Mesenteric fat pad (tissue), 1 donor: ENCODE results near the gene MST1R. TPM values are rescaled to one million over a fixed set of nuclear protein-coding genes. Genes with fewer than 3 reads are reported as not detected.
"Not testable (repeated sequence)": the region's sequence is repeated elsewhere in the genome, so short reads cannot be mapped to it uniquely, and the experiment has no call there.

Experiments used
- DNase-seq: peaks from one replicate; pipeline ENCODE4 v3.0.0-alpha.2; 2020; ENCODE audit warnings: low spot score
- long read RNA-seq: library from polyadenylated mRNA; unstranded; transcript quantifications from one replicate; pipeline ENCODE4 v2.0.0, GENCODE V29; 2020
- total RNA-seq: library from RNA; stranded (reverse); fragmentation: NEBNext Ultra II Directional; extraction: Animal tissue kit (Norgen Biotek cat#: 25700); gene quantifications from one replicate; pipeline ENCODE4 v1.2.1, GENCODE V29; 2021
- donor health status: DM: yes; HTN: yes; CAD: no.

The MST1R gene
- total RNA-seq, result 1.8 TPM
- long read RNA-seq, result 0 reads

DNA sequence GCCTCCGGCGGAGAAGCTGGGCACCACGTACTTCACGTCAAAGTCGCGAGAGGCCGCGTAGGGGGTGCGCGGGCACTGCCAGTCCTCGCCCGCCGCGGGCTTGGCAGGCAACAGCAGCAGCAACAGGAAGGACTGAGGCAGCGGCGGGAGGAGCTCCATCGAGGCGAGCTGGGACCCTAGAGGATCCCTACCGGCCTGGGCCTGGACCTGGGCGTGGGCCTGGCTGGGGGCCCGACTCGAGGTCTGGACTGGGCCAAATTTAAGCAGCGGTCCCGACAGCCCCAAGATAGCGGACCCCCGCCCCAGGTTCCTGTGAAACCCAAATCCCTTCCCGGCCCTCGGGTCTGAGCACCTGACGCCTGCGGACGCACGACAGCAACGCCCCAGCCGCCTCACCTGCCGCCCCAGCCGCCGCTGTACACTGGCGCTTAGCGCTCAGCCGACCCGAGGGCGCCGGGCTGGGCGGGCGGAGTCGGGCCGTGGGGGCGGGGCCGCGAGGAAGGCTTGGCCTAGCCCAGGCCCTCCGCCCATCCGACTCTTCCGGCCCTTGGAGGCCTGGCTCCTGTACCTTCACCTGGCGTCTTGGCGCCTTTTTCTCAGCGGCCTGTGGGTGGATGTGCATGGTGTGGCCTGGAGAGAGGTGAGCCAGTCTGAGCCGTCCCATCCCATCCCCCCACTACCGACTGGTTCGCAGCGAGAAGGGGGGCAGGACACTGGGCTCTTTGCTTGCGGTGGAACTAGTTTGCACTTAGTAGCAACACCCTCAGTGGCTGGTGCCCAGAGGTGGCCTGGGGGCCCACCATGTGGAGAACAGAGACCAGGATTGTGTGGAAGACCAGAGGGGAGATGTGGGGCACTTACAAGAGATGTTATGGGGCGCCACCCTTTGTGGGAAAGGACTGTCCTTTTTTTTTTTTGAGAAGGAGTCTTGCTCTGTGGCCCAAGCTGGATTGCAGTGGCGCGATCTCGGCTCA lies at the start of gene MST1R:
Gene MST1R, minus strand, starts transcription at position 423 of the 974 bp plus-strand sequence. Its CDS starts 264 bp downstream, at position 159.
- DNase-seq, result peak; percentile 94

GRCh38 chr3:49952924-49953323 lies 49.3 kb upstream of the MST1R start:
- peak; percentile 16 for DNase-seq

GRCh38 chr3:49942651-49943050 lies 39.0 kb upstream of the MST1R start:
- DNase-seq, result no peak

- DNase-seq, result no peak
Observed at GRCh38 chr3:49940667-49941249, 37.1 kb upstream of the MST1R start.

GRCh38 chr3:49939858-49940666 lies 36.4 kb upstream of the MST1R start, which contains the start of gene RBM6:
TSS of gene RBM6 (plus strand) at chr3:49940150. CDS start at chr3:49962642, 22,492 bp downstream.
- peak; percentile 98 for DNase-seq

GRCh38 chr3:49937090-49937489 lies 33.4 kb upstream of the MST1R start:
- DNase-seq, result no peak

DNA sequence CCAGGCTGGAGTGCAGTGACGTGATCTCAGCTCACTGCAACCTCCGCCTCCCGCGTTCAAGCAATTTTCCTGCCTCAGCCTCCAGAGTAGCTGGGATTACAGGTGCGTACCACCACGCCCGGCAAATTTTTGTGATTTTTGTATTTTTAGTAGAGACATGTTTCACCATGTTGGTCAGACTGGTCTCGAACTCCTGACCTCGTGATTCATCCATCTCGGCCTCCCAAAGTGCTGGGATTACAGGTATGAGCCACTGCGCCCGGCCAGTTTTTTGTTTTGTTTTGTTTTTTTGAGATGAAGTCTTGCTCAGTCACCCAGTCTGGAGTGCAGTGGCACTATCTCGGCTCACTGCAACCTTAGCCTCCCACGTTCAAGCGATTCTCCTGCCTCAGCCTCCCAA lies 28.6 kb upstream of the MST1R start:
- not testable (repeated sequence) for DNase-seq

DNA sequence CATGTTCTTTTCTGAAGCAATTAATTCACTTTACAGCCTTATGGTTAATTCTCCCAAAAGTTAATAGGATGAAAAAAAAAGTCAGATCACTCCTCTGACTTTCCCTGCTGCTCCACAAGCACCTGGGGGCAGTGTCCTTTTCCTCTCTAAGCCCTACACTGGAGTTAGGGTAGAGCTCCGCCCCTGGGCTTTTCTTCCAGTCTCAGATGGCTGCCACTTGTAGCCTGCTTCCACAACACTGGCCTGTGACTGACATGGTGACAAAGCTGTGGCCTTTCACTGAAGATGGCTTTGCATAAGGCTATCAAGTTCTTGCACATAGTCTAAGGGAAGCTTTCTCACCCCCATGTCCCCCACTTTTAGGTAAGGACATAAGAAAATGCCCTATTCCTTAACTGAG lies 27.2 kb upstream of the MST1R start:
- DNase-seq, result no peak

DNA sequence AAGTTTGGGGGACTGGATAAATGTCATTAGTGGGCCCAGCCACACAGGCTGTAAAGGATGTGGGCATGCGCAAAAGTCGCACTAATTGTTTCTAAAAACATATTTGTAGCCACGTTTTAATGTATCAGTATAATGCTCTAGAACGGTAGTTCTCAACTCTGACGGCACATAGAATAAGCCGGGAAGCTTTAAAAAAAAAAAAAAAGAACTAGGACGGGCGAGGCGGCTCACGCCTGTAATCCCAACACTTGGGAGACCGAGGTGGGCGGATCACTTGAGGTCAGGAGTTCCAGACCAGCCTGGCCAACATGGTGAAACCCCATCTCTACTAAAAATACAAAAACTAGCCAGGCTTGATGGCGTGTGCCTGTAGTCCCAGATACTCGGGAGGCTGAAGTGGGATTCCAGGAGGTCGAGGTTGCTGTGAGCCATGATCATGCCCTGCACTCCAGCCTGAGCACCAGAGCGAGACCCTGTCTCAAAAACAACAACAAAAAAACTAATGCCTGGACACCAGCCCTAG lies 26.6 kb upstream of the MST1R start:
- DNase-seq, result no peak

DNA sequence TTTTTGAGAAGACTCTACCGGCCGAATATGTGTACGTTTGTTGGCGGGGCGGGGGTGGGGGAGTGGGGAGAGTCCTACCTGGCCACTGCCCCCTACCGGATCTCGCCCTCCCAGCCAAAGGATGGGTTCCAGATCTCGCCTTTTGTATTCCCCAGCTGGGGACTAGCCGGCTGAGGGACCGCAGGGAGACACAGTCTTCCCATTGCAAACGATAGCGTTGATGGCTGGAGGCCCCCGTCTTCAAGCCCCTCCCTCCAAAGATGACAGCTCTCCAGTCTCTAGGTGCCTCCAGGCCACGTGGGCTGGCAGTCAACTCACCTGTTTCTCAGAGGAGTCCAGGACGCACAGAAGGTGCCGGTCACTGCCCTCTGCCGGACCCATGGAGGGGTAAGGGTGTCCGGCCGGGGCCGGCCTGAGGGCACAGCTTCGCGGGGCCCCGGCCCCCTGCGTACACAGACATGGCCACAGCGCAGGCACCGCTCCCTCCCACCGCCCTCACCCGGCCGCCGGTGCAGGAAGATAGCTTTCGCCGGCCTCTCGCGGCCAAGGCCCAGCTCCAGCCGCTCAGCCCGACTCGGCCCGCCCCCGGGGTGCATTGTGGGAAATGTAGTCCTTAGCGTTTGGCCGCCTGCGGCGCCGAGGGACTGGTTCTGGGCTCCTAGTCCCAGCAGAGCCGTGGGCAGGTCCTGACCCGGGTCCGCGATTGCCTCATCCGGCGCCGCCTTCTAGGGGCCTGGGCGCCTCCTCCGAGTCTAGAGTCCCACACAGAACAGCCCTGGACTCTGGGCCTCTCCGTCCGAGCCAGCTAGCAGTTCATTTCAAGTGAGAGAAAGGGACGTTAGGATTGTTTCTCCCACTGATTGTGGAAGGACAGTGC lies 25.9 kb upstream of the MST1R start, which contains the start of gene MON1A:
Gene MON1A, minus strand, starts transcription at position 521 of the 877 bp plus-strand sequence. CDS start 16,465 bp downstream, outside the sequence.
- DNase-seq, result peak; percentile 99

DNA sequence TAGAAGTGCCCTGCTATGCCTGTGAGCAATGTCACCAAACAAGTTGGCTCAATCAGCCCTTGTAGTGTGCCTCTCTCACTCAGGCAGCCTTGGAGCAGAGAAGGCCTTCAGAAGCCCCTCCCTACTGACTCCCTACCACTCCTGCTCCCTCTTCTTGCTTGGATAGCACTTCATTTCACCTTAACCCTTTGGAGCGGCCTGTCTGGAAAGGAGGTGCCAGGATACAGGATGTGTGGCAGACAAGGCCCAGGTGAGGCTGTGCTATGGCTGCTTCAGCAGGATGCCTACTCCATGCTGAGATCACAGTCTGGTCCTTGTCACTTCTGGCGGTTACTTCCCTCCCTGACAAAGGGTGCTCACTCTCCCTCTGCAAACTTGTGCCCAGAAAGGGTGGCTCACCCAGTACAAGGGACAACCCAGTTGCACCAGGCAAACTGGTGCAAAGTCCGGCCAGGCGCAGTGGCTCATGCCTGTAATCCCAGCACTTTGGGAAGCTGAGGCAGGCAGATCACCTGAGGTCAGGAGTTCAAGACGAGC lies 24.9 kb upstream of the MST1R start:
- no peak for DNase-seq

DNA sequence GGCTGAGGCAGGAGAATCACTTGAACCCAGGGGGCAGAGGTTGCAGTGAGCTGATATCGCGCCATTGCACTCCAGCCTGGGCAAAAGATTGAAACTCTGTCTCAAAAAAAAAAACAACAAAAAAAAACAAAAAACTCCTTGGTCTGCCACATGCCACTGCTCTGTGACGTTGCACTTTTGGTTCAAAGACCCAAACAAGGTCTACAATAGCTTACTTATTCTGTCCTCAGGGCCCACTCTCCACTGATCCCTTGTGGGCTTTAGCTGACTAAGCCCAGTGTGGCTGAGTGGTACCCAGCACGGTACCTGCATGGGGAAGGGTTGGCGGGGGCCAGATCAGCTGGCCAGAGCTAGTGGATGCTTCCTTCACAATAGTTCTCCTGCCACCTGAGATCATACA lies 24.1 kb upstream of the MST1R start:
- DNase-seq, result no peak

- no peak for DNase-seq
Observed at GRCh38 chr3:49926117-49926728, 22.6 kb upstream of the MST1R start.

DNA sequence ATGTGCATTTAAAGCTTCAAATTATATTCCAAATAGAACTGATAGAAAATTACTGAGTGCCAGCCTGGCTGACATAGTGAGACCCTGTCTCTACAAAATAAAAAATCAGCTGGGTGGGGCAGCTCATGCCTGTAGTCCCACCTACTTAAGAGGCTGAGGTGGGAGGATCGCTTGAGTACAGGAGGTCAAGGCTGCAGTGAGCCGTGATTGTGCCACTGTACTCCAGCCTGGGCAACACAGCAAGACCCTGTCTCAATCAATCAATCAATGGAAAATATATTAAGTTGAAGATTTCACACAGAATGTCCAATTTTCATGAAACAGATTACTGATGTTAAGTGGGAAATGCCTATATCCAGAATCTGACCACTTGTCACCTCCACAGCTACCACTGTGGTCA lies 21.8 kb upstream of the MST1R start:
- no peak for DNase-seq

DNA sequence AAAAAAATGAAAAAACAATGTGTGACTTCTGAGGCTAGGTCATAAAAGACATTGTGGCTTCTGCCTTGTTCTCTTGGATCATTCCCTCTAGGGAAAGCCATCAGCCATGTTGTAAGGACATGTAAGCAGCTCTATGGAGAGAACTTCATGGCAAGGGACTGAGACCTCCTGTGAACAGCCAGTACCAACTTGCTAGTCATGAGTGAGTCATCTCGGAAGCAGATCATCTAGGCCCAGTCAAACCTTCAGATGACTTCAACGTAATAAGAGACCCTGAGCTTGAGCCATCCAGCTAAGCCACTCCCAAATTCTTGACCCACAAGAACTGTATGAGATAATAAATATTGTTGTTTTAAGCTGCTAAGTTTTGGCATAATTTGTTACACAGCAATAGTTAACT lies 21.0 kb upstream of the MST1R start:
- no peak for DNase-seq

- not testable (repeated sequence) for DNase-seq
Observed at GRCh38 chr3:49917806-49918590, 14.3 kb upstream of the MST1R start.

DNA sequence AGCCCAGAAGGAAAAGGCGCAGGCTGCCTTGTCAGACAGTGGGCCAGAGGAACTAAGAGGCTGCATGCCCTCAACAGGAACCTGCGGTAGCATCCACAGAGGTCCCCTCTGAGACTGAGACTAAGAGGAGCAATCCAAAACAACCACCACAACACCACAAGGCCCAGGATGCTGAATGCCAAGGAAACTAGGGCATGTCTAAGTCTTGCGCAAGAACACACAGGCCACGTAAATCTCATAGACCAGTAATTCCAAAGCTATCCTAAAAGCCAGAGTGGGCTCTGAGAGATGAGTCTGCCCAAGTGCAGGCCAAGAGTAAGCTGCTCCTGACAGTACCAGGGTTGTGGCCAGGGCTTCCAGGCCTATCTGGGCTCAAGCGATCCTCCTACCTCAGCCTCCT lies 13.0 kb upstream of the MST1R start:
- DNase-seq, result no peak

- no peak for DNase-seq
Observed at GRCh38 chr3:49914906-49915305, 11.2 kb upstream of the MST1R start.

DNA sequence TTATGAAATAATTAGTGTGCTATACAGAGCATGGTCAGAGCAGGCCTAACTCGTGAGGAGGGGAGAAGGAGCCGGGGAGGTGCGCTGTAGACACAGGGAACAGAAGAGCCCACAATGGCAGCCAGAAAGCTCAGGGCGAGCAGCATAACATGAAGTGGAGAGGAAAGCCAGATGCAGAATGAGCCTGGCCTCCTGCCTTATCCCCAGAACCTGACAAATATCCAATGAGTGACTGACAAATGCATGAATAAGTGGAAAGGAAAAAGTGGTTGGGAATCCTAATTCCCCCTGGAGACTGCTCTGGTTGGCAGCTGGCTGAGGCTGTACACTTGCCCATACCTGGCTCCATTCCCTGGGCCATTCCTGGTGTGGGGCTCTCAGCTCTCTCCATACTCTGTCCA lies 9.2 kb upstream of the MST1R start:
- no peak for DNase-seq
